ENCODE results near the gene MPZL1.
"Not testable (repeated sequence)": the region's sequence is repeated elsewhere in the genome, so short reads cannot be mapped to it uniquely, and the experiment has no call there.

MPZL1 gene

GRCh38 chr1:167781558-167781957 lies 59.8 kb downstream of the MPZL1 start:
- no peak for DNase-seq (ENCODE audit: low spot score)

- DNase-seq (ENCODE audit: low spot score): no peak
Observed at GRCh38 chr1:167782946-167783345, 61.2 kb downstream of the MPZL1 start.

GRCh38 chr1:167784876-167785550 lies 63.2 kb downstream of the MPZL1 start:
- no peak for DNase-seq (ENCODE audit: low spot score)

GRCh38 chr1:167786502-167786901 lies 64.7 kb downstream of the MPZL1 start:
- DNase-seq (ENCODE audit: low spot score): no peak

GRCh38 chr1:167789501-167789900 lies 67.7 kb downstream of the MPZL1 start:
- DNase-seq (ENCODE audit: low spot score): no peak

GRCh38 chr1:167790117-167790516 lies 68.3 kb downstream of the MPZL1 start:
- DNase-seq (ENCODE audit: low spot score): no peak

- DNase-seq (ENCODE audit: low spot score): peak; percentile 35
Observed at GRCh38 chr1:167791281-167792187, 69.8 kb downstream of the MPZL1 start.

- DNase-seq (ENCODE audit: low spot score): no peak
Observed at GRCh38 chr1:167792188-167792565, 70.4 kb downstream of the MPZL1 start.

- DNase-seq (ENCODE audit: low spot score): no peak
Observed at GRCh38 chr1:167794043-167794442, 72.3 kb downstream of the MPZL1 start.

GRCh38 chr1:167795810-167796740 lies 74.3 kb downstream of the MPZL1 start:
- DNase-seq (ENCODE audit: low spot score): no peak

GRCh38 chr1:167797015-167797414 lies 75.2 kb downstream of the MPZL1 start:
- DNase-seq (ENCODE audit: low spot score): peak; percentile 77

- no peak for DNase-seq (ENCODE audit: low spot score)
Observed at GRCh38 chr1:167798952-167799351, 77.2 kb downstream of the MPZL1 start.

GRCh38 chr1:167799747-167800146 lies 78.0 kb downstream of the MPZL1 start:
- no peak for DNase-seq (ENCODE audit: low spot score)

GRCh38 chr1:167800251-167800650 lies 78.5 kb downstream of the MPZL1 start:
- no peak for DNase-seq (ENCODE audit: low spot score)

GRCh38 chr1:167802235-167802634 lies 80.5 kb downstream of the MPZL1 start:
- DNase-seq (ENCODE audit: low spot score): no peak

GRCh38 chr1:167803358-167804207 lies 81.8 kb downstream of the MPZL1 start:
- peak; percentile 96 for DNase-seq (ENCODE audit: low spot score)

- DNase-seq (ENCODE audit: low spot score): peak; percentile 35
Observed at GRCh38 chr1:167805041-167805556, 83.3 kb downstream of the MPZL1 start.

- not testable (repeated sequence) for DNase-seq (ENCODE audit: low spot score)
Observed at GRCh38 chr1:167806235-167806634, 84.5 kb downstream of the MPZL1 start.

- not testable (repeated sequence) for DNase-seq (ENCODE audit: low spot score)
Observed at GRCh38 chr1:167806676-167807075, 84.9 kb downstream of the MPZL1 start.

GRCh38 chr1:167808104-167808503 lies 86.3 kb downstream of the MPZL1 start:
- DNase-seq (ENCODE audit: low spot score): no peak

- DNase-seq (ENCODE audit: low spot score): peak; percentile 21
Observed at GRCh38 chr1:167808690-167809089, 86.9 kb downstream of the MPZL1 start.
